Fibroblast of lung (primary cell): ENCODE measurements around the gene CCDC80. TPM values are rescaled to one million over a fixed set of nuclear protein-coding genes. Genes with fewer than 3 reads are reported as not detected.

Experiments
- DNase-seq, 2 donors: peaks; one replicate each; pipeline versions ENCODE4 v3.0.0 to v3.0.0-alpha.2; 2010; ENCODE audit warnings: low read depth in 2 of 2
- H2AFZ ChIP-seq: 2 replicates; pipeline ENCODE4 v1.5.1; 2012; ENCODE audit warnings: low read length, control low read depth, inconsistent platforms
- H3K27ac ChIP-seq: 2 replicates; pipeline ENCODE4 v1.5.1; 2011; ENCODE audit warnings: low read length, control low read depth; ENCODE audit not compliant: insufficient read depth
- H3K27me3 ChIP-seq: 2 replicates; pipeline ENCODE4 v1.5.1; 2011; ENCODE audit warnings: mild to moderate bottlenecking, low read length; ENCODE audit not compliant: control insufficient read depth, insufficient read depth
- H3K36me3 ChIP-seq: 2 replicates; pipeline ENCODE4 v1.5.1; 2011; ENCODE audit warnings: low read length; ENCODE audit not compliant: control insufficient read depth, insufficient read depth
- H3K4me1 ChIP-seq: 2 replicates; pipeline ENCODE4 v1.5.1; 2011; ENCODE audit warnings: low read length; ENCODE audit not compliant: control insufficient read depth, insufficient read depth; ENCODE audit errors: extremely low read depth
- H3K4me2 ChIP-seq: 2 replicates; pipeline ENCODE4 v1.5.1; 2011; ENCODE audit warnings: low read length, control low read depth; ENCODE audit not compliant: insufficient read depth; ENCODE audit errors: extremely low read depth
- H3K4me3 ChIP-seq, 4 experiments: fragments of 200-600 bp in 1 of 4; sonication (generic) in 1 of 4; replicated peaks in 1 of 4; 2 replicates each; pipeline ENCODE4 v1.5.1; 2011 to 2016; ENCODE audit warnings: low read length in 4 of 4, low read depth in 3 of 4, mild to moderate bottlenecking in 3 of 4, control low read depth in 2 of 4, inconsistent platforms in 1 of 4, mixed read lengths in 1 of 4; ENCODE audit not compliant: insufficient read depth in 1 of 4; ENCODE audit errors: control extremely low read depth in 1 of 4
- H3K79me2 ChIP-seq: 2 replicates; pipeline ENCODE4 v1.5.1; 2012; ENCODE audit warnings: mild to moderate bottlenecking, low read length, inconsistent platforms; ENCODE audit not compliant: control insufficient read depth, insufficient read depth
- H3K9ac ChIP-seq: 2 replicates; pipeline ENCODE4 v1.5.1; 2011; ENCODE audit warnings: mild to moderate bottlenecking, low read length, control low read depth; ENCODE audit not compliant: insufficient read depth
- H3K9me3 ChIP-seq: 2 replicates; pipeline ENCODE4 v1.5.1; 2012; ENCODE audit warnings: low read depth, low read length; ENCODE audit not compliant: control insufficient read depth, insufficient read depth
- H4K20me1 ChIP-seq: 2 replicates; pipeline ENCODE4 v1.5.1; 2011; ENCODE audit warnings: low read length; ENCODE audit not compliant: control insufficient read depth, insufficient read depth; ENCODE audit errors: extremely low read depth
- CTCF ChIP-seq, 2 donors: IDR thresholded peaks in 1 of 2; conservative IDR thresholded peaks in 1 of 2; 1 replicate in 1 of 2; 2 replicates in 1 of 2; pipeline ENCODE4 v1.5.1; 2011 to 2012; ENCODE audit warnings: low read length in 2 of 2, control low read depth in 1 of 2, inconsistent platforms in 1 of 2, low read depth in 1 of 2, mild to moderate bottlenecking in 1 of 2
- EZH2 ChIP-seq: IDR thresholded peaks from 2 replicates; pipeline ENCODE4 v1.5.1; 2012; ENCODE audit warnings: low read length, control low read depth, mild to moderate bottlenecking; ENCODE audit errors: missing control alignments
- polyA plus RNA-seq, 2 donors: library from polyadenylated mRNA; depleted of rRNA in 1 of 2; stranded (reverse) in 1 of 2; unstranded in 1 of 2; fragments of >200 nt; gene quantifications; 2 replicates each; pipeline ENCODE4 v1.2.1, GENCODE V29; 2011 to 2012; ENCODE audit warnings: missing spikeins in 1 of 2
- total RNA-seq: library from RNA; depleted of rRNA; stranded (reverse); fragments of >200 nt; gene quantifications from 2 replicates; pipeline ENCODE4 v1.2.1, GENCODE V29; 2014

CCDC80 gene
- total and polyA plus RNA-seq, 2 donors (not counting 1 experiment from before 2014, with no cell fraction given), result 153 to 526 TPM

GRCh38 chr3:112605285-112605684 lies 35.7 kb downstream of the CCDC80 start:
- no peaks in the 10 kb centered on the region for H3K79me2 ChIP-seq
- peak overlapping the region; percentile 45 for H3K4me2 ChIP-seq
- no peak overlapping the region for H3K4me3 ChIP-seq
- H4K20me1 ChIP-seq, result no peaks in the 10 kb centered on the region
- DNase-seq, result peak; percentile 95 to 99
- H3K9me3 ChIP-seq, result no peaks in the 10 kb centered on the region
- no peaks in the 10 kb centered on the region for H3K27me3 ChIP-seq
- H2AFZ ChIP-seq, result no peak overlapping the region
- no peak overlapping the region for H3K9ac ChIP-seq
- peak overlapping the region; percentile 59 for H3K27ac ChIP-seq
- peaks cover 6% of the 10 kb centered on the region for H3K4me1 ChIP-seq
- TF ChIP-seq EZH2, result no peak
- TF ChIP-seq CTCF (conservative IDR thresholded peaks at IDR 0.05 in 1 of 2, IDR thresholded peaks at IDR 0.05 in 1 of 2; ENCODE audit: low read depth in 1 of 2, low read length in 2 of 2), result no peak
- peaks cover 3% of the 10 kb centered on the region for H3K36me3 ChIP-seq

- H3K9ac ChIP-seq, result no peak overlapping the region
- H3K4me2 ChIP-seq, result peak overlapping the region; percentile 45
These were observed 36.4 kb downstream of the CCDC80 start for GRCh38 chr3:112604536-112604935.

GRCh38 chr3:112602217-112602838 lies 38.6 kb downstream of the CCDC80 start:
- no peak for TF ChIP-seq EZH2
- no peak for TF ChIP-seq CTCF (conservative IDR thresholded peaks at IDR 0.05 in 1 of 2, IDR thresholded peaks at IDR 0.05 in 1 of 2; ENCODE audit: low read depth in 1 of 2, low read length in 2 of 2)
- Histone ChIP-seq H3K9ac (no peak overlapping the region), H3K27me3 (no peaks in the 10 kb centered on the region), H3K4me3 (no peak overlapping the region), H3K79me2 (no peaks in the 10 kb centered on the region), H3K9me3 (no peaks in the 10 kb centered on the region), H3K27ac (no peak overlapping the region), H2AFZ (no peak overlapping the region), H4K20me1 (no peaks in the 10 kb centered on the region), H3K4me1 (peaks cover 6% of the 10 kb centered on the region), H3K36me3 (peaks cover 3% of the 10 kb centered on the region), H3K4me2 (no peak overlapping the region)
- no peak for DNase-seq

More at GRCh38 chr3:112604536-112604935, 36.4 kb downstream of the CCDC80 start:
- H3K36me3 ChIP-seq, result peaks cover 3% of the 10 kb centered on the region
- H3K9me3 ChIP-seq, result no peaks in the 10 kb centered on the region
- peaks cover 6% of the 10 kb centered on the region for H3K4me1 ChIP-seq
- no peak for TF ChIP-seq CTCF (conservative IDR thresholded peaks at IDR 0.05 in 1 of 2, IDR thresholded peaks at IDR 0.05 in 1 of 2; ENCODE audit: low read depth in 1 of 2, low read length in 2 of 2)
- TF ChIP-seq EZH2, result no peak
- no peaks in the 10 kb centered on the region for H3K79me2 ChIP-seq
- H3K27ac ChIP-seq, result peak overlapping the region; percentile 59
- H2AFZ ChIP-seq, result no peak overlapping the region
- DNase-seq, result peak; percentile 91 to 94
- H3K4me3 ChIP-seq, result no peak overlapping the region
- H3K27me3 ChIP-seq, result no peaks in the 10 kb centered on the region
- H4K20me1 ChIP-seq, result no peaks in the 10 kb centered on the region
